K562 (cell line): ENCODE data around the gene COX6A1. TPM values are rescaled to one million over a fixed set of nuclear protein-coding genes. Genes with fewer than 3 reads are reported as not detected.

Experiments used
- ATAC-seq: fragments of 200-7000 bp; cut with Tn5 transposase; 3 replicates; pipeline ENCODE4 v1.9.1; 2020; ENCODE audit warnings: moderate library complexity
- BruUV-seq: library from RNA; stranded (reverse); fragments of 400-500 nt; replicated peaks from 2 replicates; lab custom pipeline; 2021; lab: Mats Ljungman, UMichigan
- CTCF ChIA-PET: fragments of 300-600 bp; formaldehyde crosslinking; extraction: SDS; loops from one replicate; lab custom pipeline; 2021; ENCODE audit warnings: low intra/inter-chr PET ratio; lab: Yijun Ruan, JAX
- POLR2A ChIA-PET: fragments of 300-600, 350-650 bp; sonication (Branson Sonifier 250); formaldehyde crosslinking; extraction: SDS; loops from one replicate; lab custom pipeline; 2021; ENCODE audit warnings: antibody characterized with exemption, inconsistent platforms; lab: Yijun Ruan, JAX
- DNase-seq, 4 experiments: peaks; one replicate each; pipeline versions ENCODE4 v3.0.0 to v3.0.0-alpha.2; 2011 to 2018; ENCODE audit warnings: low spot score in 3 of 4, mixed read lengths in 3 of 4; ENCODE audit errors: extremely low read depth in 1 of 4
- FAIRE-seq: peaks from 2 replicates; lab custom pipeline; 2011; peaks lifted over from hg19 to GRCh38; lab: Jason Lieb, UNC
- H2AFZ ChIP-seq: 2 replicates; pipeline ENCODE4 v1.6.0; 2011; ENCODE audit warnings: low read depth, low read length, control low read depth, inconsistent platforms
- H3K27ac ChIP-seq: fragments of 200-600 bp; 3 replicates; pipeline ENCODE4 v1.8.0; 2011; ENCODE audit warnings: low read depth, mild to moderate bottlenecking, control low read depth, inconsistent platforms, low read length, moderate library complexity, mixed read lengths; ENCODE audit errors: extremely low read depth
- H3K27me3 ChIP-seq, 2 experiments: fragments of 300-600 bp in 1 of 2; 2 replicates in 1 of 2; 3 replicates in 1 of 2; pipeline versions ENCODE4 v1.6.0 to v1.8.0; 2011; ENCODE audit warnings: inconsistent platforms in 2 of 2, low read length in 2 of 2, mild to moderate bottlenecking in 1 of 2, mixed read lengths in 1 of 2, moderate library complexity in 1 of 2; ENCODE audit not compliant: control insufficient read depth in 2 of 2, insufficient read depth in 2 of 2
- H3K36me3 ChIP-seq: fragments of 300-600 bp; 3 replicates; pipeline ENCODE4 v1.8.0; 2011; ENCODE audit warnings: mild to moderate bottlenecking, low read length, inconsistent platforms; ENCODE audit not compliant: control insufficient read depth, insufficient read depth
- H3K4me1 ChIP-seq, 2 experiments: fragments of 200-600 bp in 1 of 2; replicated peaks in 1 of 2; 2 replicates in 1 of 2; 3 replicates in 1 of 2; pipeline versions ENCODE4 v1.5.1 to v1.8.0; 2011; ENCODE audit warnings: inconsistent platforms in 2 of 2, low read length in 2 of 2, mild to moderate bottlenecking in 1 of 2, mixed read lengths in 1 of 2, moderate library complexity in 1 of 2; ENCODE audit not compliant: control insufficient read depth in 2 of 2, insufficient read depth in 2 of 2
- H3K4me2 ChIP-seq: 2 replicates; pipeline ENCODE4 v1.6.1; 2011; ENCODE audit warnings: low read length, control low read depth, inconsistent platforms, mixed read lengths; ENCODE audit not compliant: insufficient read depth
- H3K4me3 ChIP-seq: fragments of 200-600 bp; sonication (generic), shearing (Covaris generic); 2 replicates; pipeline ENCODE4 v1.5.1; 2016; ENCODE audit warnings: control low read depth, inconsistent platforms
- H3K79me2 ChIP-seq: fragments of 200-600 bp; 3 replicates; pipeline ENCODE4 v1.8.0; 2011; ENCODE audit warnings: low read length, inconsistent platforms; ENCODE audit not compliant: control insufficient read depth, insufficient read depth
- H3K9ac ChIP-seq, 2 experiments: 2 replicates each; pipeline versions ENCODE4 v1.6.0 to v1.6.1; 2011; ENCODE audit warnings: low read depth in 2 of 2, low read length in 2 of 2, control low read depth in 1 of 2, inconsistent platforms in 1 of 2, mild to moderate bottlenecking in 1 of 2, mixed read lengths in 1 of 2; ENCODE audit not compliant: insufficient read depth in 1 of 2
- H3K9me1 ChIP-seq: one replicate; pipeline ENCODE4 v1.6.0; 2011; ENCODE audit warnings: inconsistent platforms, mild to moderate bottlenecking, low read length, moderate library complexity; ENCODE audit not compliant: control insufficient read depth, insufficient read depth
- H3K9me3 ChIP-seq: replicated peaks from 2 replicates; pipeline ENCODE4 v1.5.1; 2011; ENCODE audit warnings: low read depth, low read length, inconsistent platforms; ENCODE audit not compliant: control insufficient read depth, insufficient read depth
- H4K20me1 ChIP-seq: replicated peaks from 2 replicates; pipeline ENCODE4 v1.6.1; 2011; ENCODE audit warnings: low read length, inconsistent platforms, mixed read lengths; ENCODE audit not compliant: control insufficient read depth, insufficient read depth
- HDGF ChIP-seq: fragments of 450-650 bp; IDR thresholded peaks from 2 replicates; pipeline ENCODE4 v1.6.1; 2016
- PHB2 ChIP-seq: fragments of 450-650 bp; IDR thresholded peaks from 2 replicates; pipeline ENCODE4 v1.6.1; 2017; ENCODE audit warnings: low read depth
- RBM25 ChIP-seq: fragments of 200-400 bp; formaldehyde crosslinking; IDR thresholded peaks from 2 replicates; pipeline ENCODE4 v1.6.1; 2018; ENCODE audit warnings: low read length, low read depth, moderate library complexity; ENCODE audit not compliant: severe bottlenecking
- SIRT6 ChIP-seq: IDR thresholded peaks from one replicate; pipeline ENCODE4 v1.6.1; 2012; ENCODE audit warnings: low read depth, mild to moderate bottlenecking, control low read depth, inconsistent platforms, low read length, moderate library complexity
- SREBF2 ChIP-seq: sonication (generic); formaldehyde crosslinking; IDR thresholded peaks from 2 replicates; pipeline ENCODE4 v1.4.0; 2020; ENCODE audit warnings: mild to moderate bottlenecking, missing genetic modification reagents
- ZNF121 ChIP-seq: sonication (generic); formaldehyde crosslinking; conservative IDR thresholded peaks from 2 replicates; pipeline ENCODE4 v1.8.0; 2022; ENCODE audit warnings: missing genetic modification reagents
- ZNF699 ChIP-seq: fragments of 250-450 bp; sonication (Bioruptor Pico); IDR thresholded peaks from 2 replicates; pipeline ENCODE4 v1.8.0; 2021; ENCODE audit warnings: mild to moderate bottlenecking, moderate library complexity; ENCODE audit not compliant: insufficient replicate concordance
- WGBS: fragments of 100-300 bp; shearing (Covaris generic); methylation state at CpG from one replicate; pipeline ENCODE4 v1.1.6; 2016; ENCODE audit warnings: low coverage, mixed read lengths; ENCODE audit not compliant: insufficient coverage; ENCODE audit errors: missing lambda C conversion rate; 5-methylcytosine and 5-hydroxymethylcytosine counted together
- in situ Hi-C: fragments of 300-500 bp; cut with MboI; formaldehyde crosslinking; loops from 4 replicates; pipeline ENCODE4 v1.15.0; 2018; ENCODE audit warnings: inconsistent platforms, mixed read lengths
- intact Hi-C: fragments of 100-400 bp; cut with micrococcal nuclease; formaldehyde crosslinking; loops from 2 replicates; pipeline ENCODE4 v1.14.2; 2022
- polyA plus RNA-seq, 8 experiments: library from polyadenylated mRNA; depleted of rRNA in 4 of 8; stranded (reverse) in 5 of 8; unstranded in 3 of 8; fragments of >200 nt; fragmentation: Nextera tagmentation in 2 of 8; fragmentation: Illumina TruSeq in 1 of 8; extraction: Ambion mirVana in 2 of 8; extraction: Trizol in 1 of 8; gene quantifications; 2 replicates each; pipeline versions ENCODE4 v1.2.1 to v1.2.3, GENCODE V29; 2011 to 2014; ENCODE audit warnings: inconsistent platforms in 1 of 8, missing spikeins in 1 of 8
- total RNA-seq, 7 experiments: library from RNA; depleted of rRNA in 6 of 7; stranded (reverse); fragments of >200 nt in 6 of 7; fragmentation: Illumina TruSeq in 2 of 7; extraction: Trizol in 2 of 7; gene quantifications; 2 replicates each; pipeline versions ENCODE4 v1.2.1 to v1.2.3, GENCODE V29; 2011 to 2021; ENCODE audit warnings: low replicate concordance in 1 of 7
- TF ChIP-seq, protein P1 (sequence below): fragments of 450-650 bp; IDR thresholded peaks from 2 replicates; pipeline ENCODE4 v1.6.1; 2016; ENCODE audit warnings: mild to moderate bottlenecking

COX6A1 gene
- total and polyA plus RNA-seq, 9 of the 15 experiments (the other 6 are each of a cell fraction or from before 2014, with no cell fraction given) = 414 to 4,142 (median 931) TPM

DNA sequence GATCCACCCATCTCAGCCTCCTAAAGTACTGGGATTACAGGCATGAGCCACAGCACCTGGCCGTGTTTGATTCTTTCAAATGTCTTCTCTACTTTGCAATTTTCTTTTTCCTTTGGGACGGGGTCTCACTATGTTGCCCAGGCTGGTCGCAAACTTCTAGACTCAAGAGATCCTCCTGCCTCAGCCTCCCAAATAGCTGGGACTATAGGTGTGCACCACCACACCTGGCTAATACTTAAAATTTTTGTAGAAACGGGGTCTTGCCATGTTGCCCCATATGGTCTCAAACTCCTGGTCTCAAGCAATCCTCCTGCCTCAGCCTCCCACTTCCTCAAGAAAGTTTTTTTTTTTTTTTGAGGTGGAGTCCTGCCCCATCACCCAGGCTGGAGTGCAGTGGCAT is 10.1 kb downstream of the COX6A1 start:
- Histone ChIP-seq H3K27me3 (no peaks in the 10 kb centered on the region; a peak in 1 of 5 replicates), H3K9ac (no peak overlapping the region), H3K36me3 (peaks cover 63% of the 10 kb centered on the region), H2AFZ (no peak overlapping the region), H3K79me2 (peaks cover 67% of the 10 kb centered on the region), H3K4me1 (peaks cover 2 to 8% of the 10 kb centered on the region in 2 experiments; a peak in 3 of 5 replicates), H3K9me3 (no peaks in the 10 kb centered on the region), H3K4me3 (peak overlapping the region; percentile 99; the same call in 1 of the 2 replicates), H3K4me2 (no peak overlapping the region), H4K20me1 (no peaks in the 10 kb centered on the region), H3K9me1 (no peaks in the 10 kb centered on the region), H3K27ac (no peak overlapping the region)
- CTCF ChIA-PET = no interaction called here
- BruUV-seq = no TSS peak
- DNase-seq (no peak), ATAC-seq (no peak), FAIRE-seq (no peak)
- in situ Hi-C loops = no loop called here
- intact Hi-C loops = loop anchor here (5.0 kb wide), 1 partner anchor 134 kb away; the partner anchor contains the start of gene POP5
- 86% methylated on average over 4 of the region's 4 CpGs for WGBS
- TF ChIP-seq, protein P1, sequence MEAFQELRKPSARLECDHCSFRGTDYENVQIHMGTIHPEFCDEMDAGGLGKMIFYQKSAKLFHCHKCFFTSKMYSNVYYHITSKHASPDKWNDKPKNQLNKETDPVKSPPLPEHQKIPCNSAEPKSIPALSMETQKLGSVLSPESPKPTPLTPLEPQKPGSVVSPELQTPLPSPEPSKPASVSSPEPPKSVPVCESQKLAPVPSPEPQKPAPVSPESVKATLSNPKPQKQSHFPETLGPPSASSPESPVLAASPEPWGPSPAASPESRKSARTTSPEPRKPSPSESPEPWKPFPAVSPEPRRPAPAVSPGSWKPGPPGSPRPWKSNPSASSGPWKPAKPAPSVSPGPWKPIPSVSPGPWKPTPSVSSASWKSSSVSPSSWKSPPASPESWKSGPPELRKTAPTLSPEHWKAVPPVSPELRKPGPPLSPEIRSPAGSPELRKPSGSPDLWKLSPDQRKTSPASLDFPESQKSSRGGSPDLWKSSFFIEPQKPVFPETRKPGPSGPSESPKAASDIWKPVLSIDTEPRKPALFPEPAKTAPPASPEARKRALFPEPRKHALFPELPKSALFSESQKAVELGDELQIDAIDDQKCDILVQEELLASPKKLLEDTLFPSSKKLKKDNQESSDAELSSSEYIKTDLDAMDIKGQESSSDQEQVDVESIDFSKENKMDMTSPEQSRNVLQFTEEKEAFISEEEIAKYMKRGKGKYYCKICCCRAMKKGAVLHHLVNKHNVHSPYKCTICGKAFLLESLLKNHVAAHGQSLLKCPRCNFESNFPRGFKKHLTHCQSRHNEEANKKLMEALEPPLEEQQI = no peak
- TF ChIP-seq PHB2 (no peak), ZNF699 (CRISPR knock-in tag) (no peak), HDGF (no peak), ZNF121 (peak; percentile 66), RBM25 (peak; percentile 28), SREBF2 (CRISPR knock-in tag) (no peak), SIRT6 (no peak)
- POLR2A ChIA-PET = interaction anchor here (0.7 to 5.3 kb wide), 5 partner anchors 9 to 157 kb away, joined by 3 to 38 read pairs (median 4); partner anchors contain the start of gene COX6A1
